Activated naive CD8-positive, alpha-beta T cell treated with anti-CD3 and anti-CD28 coated beads for 36 hours (primary cell): Measurements from ENCODE around the gene SIRT7. TPM values are rescaled to one million over a fixed set of nuclear protein-coding genes. Genes with fewer than 3 reads are reported as not detected.

Experiments
- DNase-seq: peaks from one replicate; pipeline ENCODE4 v3.0.0; 2021
- H3K27ac Mint-ChIP-seq: one replicate; pipeline ENCODE4 v1.8.0; 2022; ENCODE audit warnings: mild to moderate bottlenecking, moderate library complexity, mixed read lengths
- H3K27me3 Mint-ChIP-seq: one replicate; pipeline ENCODE4 v1.8.0; 2022; ENCODE audit warnings: mild to moderate bottlenecking, mixed read lengths
- H3K36me3 Mint-ChIP-seq: one replicate; pipeline ENCODE4 v1.8.0; 2021; ENCODE audit warnings: mild to moderate bottlenecking, mixed read lengths
- H3K4me1 Mint-ChIP-seq: one replicate; pipeline ENCODE4 v1.8.0; 2021; ENCODE audit warnings: mixed read lengths
- H3K4me3 Mint-ChIP-seq: one replicate; pipeline ENCODE4 v1.8.0; 2022; ENCODE audit warnings: mild to moderate bottlenecking, moderate library complexity, mixed read lengths
- H3K9me3 Mint-ChIP-seq: one replicate; pipeline ENCODE4 v1.8.0; 2022; ENCODE audit warnings: mixed read lengths
- total RNA-seq, 2 experiments: library from RNA; stranded (reverse); gene quantifications; one replicate each; pipeline ENCODE4 v1.2.3, GENCODE V29; 2021

SIRT7 gene
- total RNA-seq, 2 experiments from 2014 or later, result 27.3 to 30.1 TPM

- H3K27ac Mint-ChIP-seq, result no peak overlapping the region
- H3K27me3 Mint-ChIP-seq, result peaks cover 10% of the 10 kb centered on the region
- H3K36me3 Mint-ChIP-seq, result peaks cover 10% of the 10 kb centered on the region
- peaks cover 30% of the 10 kb centered on the region for H3K4me1 Mint-ChIP-seq
- no peak for DNase-seq
- H3K4me3 Mint-ChIP-seq, result peak overlapping the region; percentile 76
- H3K9me3 Mint-ChIP-seq, result no peaks in the 10 kb centered on the region
Observed at GRCh38 chr17:81929253-81930141, 11.5 kb upstream of the SIRT7 start.

- Mint-ChIP-seq H3K27me3 (peaks cover 10% of the 10 kb centered on the region), H3K27ac (peak overlapping the region; percentile 51)
- DNase-seq, result no peak
Observed at GRCh38 chr17:81928544-81929252, 10.7 kb upstream of the SIRT7 start.

GRCh38 chr17:81927653-81928543 is 9.9 kb upstream of the SIRT7 start, which contains the start of gene MAFG:
Gene MAFG (minus strand): TSS chr17:81927735. CDS start chr17:81923185, 4,550 bp downstream.
- peak within 1 kb of the TSS; percentile 87 for H3K4me3 Mint-ChIP-seq
- peak within 1 kb of the TSS; percentile 89 for H3K27ac Mint-ChIP-seq

More at GRCh38 chr17:81928544-81929252, 10.7 kb upstream of the SIRT7 start:
- Mint-ChIP-seq H3K9me3 (no peaks in the 10 kb centered on the region), H3K36me3 (peaks cover 5% of the 10 kb centered on the region), H3K4me3 (peak overlapping the region; percentile 76), H3K4me1 (peaks cover 27% of the 10 kb centered on the region)

GRCh38 chr17:81927152-81927652 is 9.2 kb upstream of the SIRT7 start:
- DNase-seq, result peak; percentile 28
- H3K27ac Mint-ChIP-seq, result no peak overlapping the region

More at GRCh38 chr17:81927653-81928543, 9.9 kb upstream of the SIRT7 start, which contains the start of gene MAFG:
- Mint-ChIP-seq H3K27me3 (peaks cover 10% of the 10 kb centered on the region), H3K4me1 (peaks cover 24% of the 10 kb centered on the region), H3K36me3 (peaks cover under 1% of the 10 kb centered on the region), H3K9me3 (no peaks in the 10 kb centered on the region)
- DNase-seq, result peak; percentile 93

GRCh38 chr17:81926451-81927151 is 8.6 kb upstream of the SIRT7 start:
- peak overlapping the region; percentile 89 for H3K27ac Mint-ChIP-seq

More at GRCh38 chr17:81927152-81927652, 9.2 kb upstream of the SIRT7 start:
- H3K27me3 Mint-ChIP-seq, result peaks cover 10% of the 10 kb centered on the region
- H3K4me1 Mint-ChIP-seq, result peaks cover 21% of the 10 kb centered on the region
- no peaks in the 10 kb centered on the region for H3K9me3 Mint-ChIP-seq
- H3K4me3 Mint-ChIP-seq, result peak overlapping the region; percentile 29
- H3K36me3 Mint-ChIP-seq, result peaks cover 1% of the 10 kb centered on the region

GRCh38 chr17:81925860-81926450 is 8.0 kb upstream of the SIRT7 start:
- DNase-seq, result no peak
- H3K9me3 Mint-ChIP-seq, result no peaks in the 10 kb centered on the region

More at GRCh38 chr17:81926451-81927151, 8.6 kb upstream of the SIRT7 start:
- no peaks in the 10 kb centered on the region for H3K9me3 Mint-ChIP-seq
- H3K27me3 Mint-ChIP-seq, result peaks cover 10% of the 10 kb centered on the region
- peak; percentile 68 for DNase-seq
- peaks cover 20% of the 10 kb centered on the region for H3K4me1 Mint-ChIP-seq
- H3K4me3 Mint-ChIP-seq, result peak overlapping the region; percentile 87
- H3K36me3 Mint-ChIP-seq, result peaks cover 2% of the 10 kb centered on the region

GRCh38 chr17:81924557-81925532 is 6.9 kb upstream of the SIRT7 start:
- Mint-ChIP-seq H3K4me3 (peak overlapping the region; percentile 34), H3K4me1 (peaks cover 15% of the 10 kb centered on the region), H3K9me3 (no peaks in the 10 kb centered on the region), H3K36me3 (peaks cover 7% of the 10 kb centered on the region), H3K27ac (peak overlapping the region; percentile 16), H3K27me3 (peaks cover 5% of the 10 kb centered on the region)
- DNase-seq, result no peak

More at GRCh38 chr17:81925860-81926450, 8.0 kb upstream of the SIRT7 start:
- Mint-ChIP-seq H3K27me3 (peaks cover 8% of the 10 kb centered on the region), H3K27ac (peak overlapping the region; percentile 89), H3K4me1 (peaks cover 17% of the 10 kb centered on the region), H3K36me3 (peaks cover 6% of the 10 kb centered on the region), H3K4me3 (peak overlapping the region; percentile 87)

- Mint-ChIP-seq H3K9me3 (no peaks in the 10 kb centered on the region), H3K27me3 (no peaks in the 10 kb centered on the region), H3K36me3 (peaks cover 7% of the 10 kb centered on the region), H3K4me3 (no peak overlapping the region), H3K27ac (peak overlapping the region; percentile 8), H3K4me1 (peaks cover 16% of the 10 kb centered on the region)
- DNase-seq, result no peak
Observed at GRCh38 chr17:81923302-81924260, 5.6 kb upstream of the SIRT7 start.

GRCh38 chr17:81922566-81923301 is 4.8 kb upstream of the SIRT7 start:
- Mint-ChIP-seq H3K4me1 (peaks cover 18% of the 10 kb centered on the region), H3K4me3 (no peak overlapping the region), H3K36me3 (peaks cover 7% of the 10 kb centered on the region), H3K27me3 (no peaks in the 10 kb centered on the region), H3K9me3 (no peaks in the 10 kb centered on the region), H3K27ac (no peak overlapping the region)
- DNase-seq, result no peak

- no peak for DNase-seq
- Mint-ChIP-seq H3K4me1 (peaks cover 20% of the 10 kb centered on the region), H3K27me3 (no peaks in the 10 kb centered on the region), H3K4me3 (no peak overlapping the region), H3K9me3 (no peaks in the 10 kb centered on the region), H3K36me3 (peaks cover 7% of the 10 kb centered on the region), H3K27ac (no peak overlapping the region)
Observed at GRCh38 chr17:81921996-81922565, 4.1 kb upstream of the SIRT7 start.

GRCh38 chr17:81921537-81921862 is 3.5 kb upstream of the SIRT7 start:
- no peak overlapping the region for H3K27ac Mint-ChIP-seq
- H3K36me3 Mint-ChIP-seq, result peaks cover 10% of the 10 kb centered on the region
- DNase-seq, result no peak
- no peak overlapping the region for H3K4me3 Mint-ChIP-seq
- H3K4me1 Mint-ChIP-seq, result peaks cover 23% of the 10 kb centered on the region
- no peaks in the 10 kb centered on the region for H3K27me3 Mint-ChIP-seq
- H3K9me3 Mint-ChIP-seq, result no peaks in the 10 kb centered on the region
